CD14-positive monocyte (primary cell): Measurements from ENCODE around the gene ZAR1. TPM values are rescaled to one million over a fixed set of nuclear protein-coding genes. Genes with fewer than 3 reads are reported as not detected.

ENCODE experiments used
- DNase-seq, 3 donors: peaks; one replicate each; pipeline ENCODE4 v3.0.0-alpha.2; 2011 to 2022
- H2AFZ ChIP-seq: 2 replicates; pipeline ENCODE4 v1.6.0; 2012; ENCODE audit warnings: mild to moderate bottlenecking, low read depth, low read length, inconsistent platforms; ENCODE audit not compliant: insufficient read depth, poor library complexity, severe bottlenecking
- H3K27ac ChIP-seq, 2 donors: 1 replicate in 1 of 2; 2 replicates in 1 of 2; pipeline ENCODE4 v1.5.1; 2012 to 2013; ENCODE audit warnings: low read length in 2 of 2, control low read depth in 1 of 2, inconsistent platforms in 1 of 2, low read depth in 1 of 2, mild to moderate bottlenecking in 1 of 2
- H3K27me3 ChIP-seq, 2 donors: one replicate each; pipeline versions ENCODE4 v1.6.0 to v1.6.1; 2011 to 2013; ENCODE audit warnings: low read length in 2 of 2; ENCODE audit not compliant: control insufficient read depth in 2 of 2, insufficient read depth in 2 of 2
- H3K36me3 ChIP-seq, 2 donors: replicated peaks in 1 of 2; 1 replicate in 1 of 2; 2 replicates in 1 of 2; pipeline versions ENCODE4 v1.5.1 to v1.6.1; 2012 to 2013; ENCODE audit warnings: low read length in 2 of 2, control low read depth in 1 of 2, inconsistent platforms in 1 of 2, mild to moderate bottlenecking in 1 of 2; ENCODE audit not compliant: insufficient read depth in 2 of 2, control insufficient read depth in 1 of 2
- H3K4me1 ChIP-seq, 2 donors: 1 replicate in 1 of 2; 2 replicates in 1 of 2; pipeline versions ENCODE4 v1.5.1 to v1.6.1; 2012 to 2013; ENCODE audit warnings: low read length in 2 of 2, control low read depth in 1 of 2, inconsistent platforms in 1 of 2, mild to moderate bottlenecking in 1 of 2, moderate library complexity in 1 of 2; ENCODE audit not compliant: insufficient read depth in 2 of 2, control insufficient read depth in 1 of 2
- H3K4me2 ChIP-seq: replicated peaks from 2 replicates; pipeline ENCODE3; 2012; ENCODE audit warnings: low read length, moderate library complexity, mild to moderate bottlenecking; ENCODE audit not compliant: poor library complexity, severe bottlenecking; ENCODE audit errors: extremely low read depth
- H3K4me3 ChIP-seq, 3 experiments: fragments of 200-600 bp in 1 of 3; sonication (generic) in 1 of 3; replicated peaks in 1 of 3; 1 replicate in 2 of 3; 2 replicates in 1 of 3; pipeline ENCODE4 v1.5.1; 2011 to 2013; ENCODE audit warnings: low read length in 3 of 3, mild to moderate bottlenecking in 3 of 3, control low read depth in 2 of 3, low read depth in 2 of 3, inconsistent platforms in 1 of 3, moderate library complexity in 1 of 3
- H3K79me2 ChIP-seq: 2 replicates; pipeline ENCODE4 v1.6.0; 2012; ENCODE audit warnings: mild to moderate bottlenecking, control low read depth, inconsistent platforms, low read length, moderate library complexity; ENCODE audit not compliant: insufficient read depth
- H3K9ac ChIP-seq: 2 replicates; pipeline ENCODE4 v1.6.0; 2017; ENCODE audit warnings: low read length, mild to moderate bottlenecking; ENCODE audit not compliant: insufficient read depth, poor library complexity, severe bottlenecking
- H3K9me3 ChIP-seq, 2 donors: replicated peaks in 1 of 2; 1 replicate in 1 of 2; 2 replicates in 1 of 2; pipeline versions ENCODE4 v1.5.1 to v1.6.1; 2012 to 2013; ENCODE audit warnings: low read length in 2 of 2, control low read depth in 1 of 2; ENCODE audit not compliant: control insufficient read depth in 1 of 2, insufficient read depth in 1 of 2
- H4K20me1 ChIP-seq: 2 replicates; pipeline ENCODE4 v1.6.0; 2012; ENCODE audit warnings: mild to moderate bottlenecking, low read length, control low read depth, moderate library complexity; ENCODE audit not compliant: insufficient read depth
- H3K27ac Mint-ChIP-seq, 7 donors: one replicate each; pipeline ENCODE4 v1.8.0; 2020; ENCODE audit warnings: mild to moderate bottlenecking in 7 of 7, mixed read lengths in 7 of 7, moderate library complexity in 6 of 7, inconsistent platforms in 2 of 7
- H3K27me3 Mint-ChIP-seq, 3 donors: one replicate each; pipeline ENCODE4 v1.8.0; 2021 to 2022; ENCODE audit warnings: low read depth in 3 of 3, mild to moderate bottlenecking in 3 of 3, mixed read lengths in 3 of 3, moderate library complexity in 3 of 3, inconsistent platforms in 1 of 3
- H3K36me3 Mint-ChIP-seq, 2 donors: one replicate each; pipeline ENCODE4 v1.8.0; 2020; ENCODE audit warnings: mixed read lengths in 2 of 2, inconsistent platforms in 1 of 2, mild to moderate bottlenecking in 1 of 2
- H3K4me1 Mint-ChIP-seq: one replicate; pipeline ENCODE4 v1.8.0; 2020; ENCODE audit warnings: mild to moderate bottlenecking, mixed read lengths
- H3K4me3 Mint-ChIP-seq, 2 donors: one replicate each; pipeline ENCODE4 v1.8.0; 2020; ENCODE audit warnings: mild to moderate bottlenecking in 2 of 2, mixed read lengths in 2 of 2, moderate library complexity in 1 of 2
- H3K9me3 Mint-ChIP-seq, 7 donors: one replicate each; pipeline ENCODE4 v1.8.0; 2020 to 2022; ENCODE audit warnings: mixed read lengths in 7 of 7, mild to moderate bottlenecking in 6 of 7, moderate library complexity in 6 of 7, inconsistent platforms in 2 of 7
- CTCF ChIP-seq: fragments of 200-600 bp; IDR thresholded peaks from one replicate; pipeline ENCODE4 v1.8.0; 2022; ENCODE audit warnings: antibody characterized with exemption, mild to moderate bottlenecking
- WGBS: methylation state at CpG from one replicate; pipeline ENCODE4 v1.1.5; 2013; ENCODE audit warnings: missing lambda C conversion rate; ENCODE audit not compliant: insufficient coverage; 5-methylcytosine and 5-hydroxymethylcytosine counted together
- intact Hi-C, 2 donors: fragments of 100-400 bp; cut with micrococcal nuclease; formaldehyde crosslinking; loops; one replicate each; pipeline versions ENCODE4 v1.15.0 to v1.15.1; 2023
- polyA plus RNA-seq, 3 donors: library from polyadenylated mRNA; depleted of rRNA in 1 of 3; unstranded in 2 of 3; stranded (reverse) in 1 of 3; fragments of 300-500 nt in 2 of 3; fragments of >200 nt in 1 of 3; fragmentation: Illumina TruSeq in 2 of 3; gene quantifications; 1 replicate in 2 of 3; 2 replicates in 1 of 3; pipeline ENCODE4 v1.2.3, GENCODE V29; 2012 to 2021

Gene ZAR1
- polyA plus RNA-seq, 3 donors: not detected

GRCh38 chr4:48462363-48462762 is 27.7 kb upstream of the ZAR1 start:
- H3K36me3 Mint-ChIP-seq: no peaks in the 10 kb centered on the region
- no peak overlapping the region for H3K27ac Mint-ChIP-seq
- H3K4me1 Mint-ChIP-seq: no peaks in the 10 kb centered on the region
- Histone ChIP-seq H3K79me2 (no peaks in the 10 kb centered on the region), H3K27me3 (no peaks in the 10 kb centered on the region), H3K4me2 (no peak overlapping the region), H3K9me3 (no peaks in the 10 kb centered on the region), H3K36me3 (no peaks in the 10 kb centered on the region), H3K4me3 (no peak overlapping the region), H3K4me1 (no peaks in the 10 kb centered on the region), H3K9ac (no peak overlapping the region), H3K27ac (no peak overlapping the region), H4K20me1 (no peaks in the 10 kb centered on the region), H2AFZ (no peak overlapping the region)
- intact Hi-C loops: no loop called here
- no peak overlapping the region for H3K4me3 Mint-ChIP-seq
- no peak for TF ChIP-seq CTCF
- WGBS: no CpG with 5 or more reads among the region's 5 CpGs
- peaks cover under 1 to 3% (median 1%) of the 10 kb centered on the region in 3 donors for H3K27me3 Mint-ChIP-seq
- H3K9me3 Mint-ChIP-seq: peaks cover 0 to 8% (median 3%) of the 10 kb centered on the region in 7 donors
- no peak for DNase-seq

DNA sequence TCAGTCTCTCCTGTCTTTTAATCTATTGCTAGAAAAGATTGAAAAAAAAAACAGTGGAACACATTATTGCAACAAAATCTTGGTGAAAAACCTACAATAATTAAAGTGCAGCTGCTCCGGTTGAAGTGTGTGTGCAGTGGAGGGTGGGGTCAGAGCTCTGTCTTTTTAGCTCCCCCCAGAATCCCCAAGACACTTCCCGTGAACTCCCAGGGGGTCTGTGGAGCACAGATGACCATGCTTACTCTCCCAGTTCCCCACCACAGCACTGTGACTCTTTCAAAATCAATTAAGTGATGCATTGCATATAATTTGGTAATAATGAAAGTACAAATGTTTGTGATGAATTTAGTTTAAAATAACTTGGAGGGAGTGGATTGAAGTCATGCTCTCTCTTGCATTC is 22.6 kb upstream of the ZAR1 start:
- no peaks in the 10 kb centered on the region for H4K20me1 ChIP-seq
- no peak for DNase-seq
- H3K9me3 ChIP-seq: no peaks in the 10 kb centered on the region
- no peaks in the 10 kb centered on the region for H3K4me1 Mint-ChIP-seq
- no peaks in the 10 kb centered on the region for H3K36me3 ChIP-seq
- H3K4me1 ChIP-seq: no peaks in the 10 kb centered on the region
- H3K36me3 Mint-ChIP-seq: no peaks in the 10 kb centered on the region
- H3K79me2 ChIP-seq: no peaks in the 10 kb centered on the region
- intact Hi-C loops: no loop called here
- no peak for TF ChIP-seq CTCF
- no peak overlapping the region for H3K4me2 ChIP-seq
- peaks cover 3 to 6% (median 5%) of the 10 kb centered on the region in 3 donors for H3K27me3 Mint-ChIP-seq
- no peak overlapping the region for H2AFZ ChIP-seq
- no peak overlapping the region for H3K4me3 Mint-ChIP-seq
- H3K9ac ChIP-seq: no peak overlapping the region
- H3K27ac ChIP-seq: no peak overlapping the region
- peaks cover 0 to 4% (median 1%) of the 10 kb centered on the region in 7 donors for H3K9me3 Mint-ChIP-seq
- no peak overlapping the region for H3K27ac Mint-ChIP-seq
- no peaks in the 10 kb centered on the region for H3K27me3 ChIP-seq
- WGBS: no CpG with 5 or more reads among the region's 2 CpGs
- no peak overlapping the region for H3K4me3 ChIP-seq
